ENCODE results near the gene GPATCH1.

The GPATCH1 gene

DNA sequence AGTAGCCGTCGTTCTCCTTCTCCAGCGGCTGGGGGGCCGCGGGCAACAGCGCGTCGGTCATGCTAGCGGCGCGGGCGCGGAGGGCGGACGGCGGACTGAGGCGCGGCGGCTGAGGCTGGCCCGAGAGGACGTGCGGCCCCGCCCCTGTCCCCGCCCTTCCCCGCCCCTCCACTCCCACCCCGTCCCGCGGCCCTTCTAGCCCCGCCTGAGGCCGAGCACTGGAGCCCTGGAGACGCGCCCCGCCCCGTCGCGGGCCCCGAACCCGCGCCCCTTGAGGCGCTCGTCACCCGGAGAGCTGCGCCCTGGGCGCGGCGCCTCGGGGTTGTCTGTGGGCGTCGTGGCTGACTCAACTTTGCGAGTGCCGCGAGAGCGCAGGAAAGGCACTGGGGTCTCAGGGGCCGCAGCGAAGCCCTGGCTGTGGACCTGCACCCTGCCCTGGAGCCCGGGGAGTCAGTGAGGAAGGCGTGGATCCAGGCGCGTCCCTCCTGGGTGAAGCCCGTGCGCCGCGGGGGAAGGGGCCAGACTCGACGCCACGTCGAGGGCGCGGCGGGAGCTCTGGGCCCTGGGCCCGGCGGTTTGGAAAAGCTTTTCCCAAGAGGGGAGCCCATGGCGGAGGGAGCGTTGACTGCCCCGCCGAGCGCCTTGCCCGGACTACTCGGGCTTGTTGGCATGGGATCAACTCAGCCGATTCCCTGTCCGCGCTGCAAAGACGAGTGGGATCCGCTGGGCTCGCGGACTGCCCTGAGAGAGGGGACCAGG, 16.0 kb upstream of the GPATCH1 start, which contains the start of gene RHPN2:
RHPN2 (minus strand) TSS at position 97 of the 759 bp plus-strand sequence; CDS start at position 61, 36 bp downstream.
- Histone ChIP-seq H3K4me3 (ENCODE audit: low read depth in 1 of 2, low read length in 2 of 2) (peak within 1 kb of the TSS; percentile 44 to 60), H3K9me3 (ENCODE audit: control insufficient read depth in 1 of 2, low read length in 2 of 2) (no peaks in the 10 kb centered on the region), H3K27ac (ENCODE audit: low read length) (peak within 1 kb of the TSS; percentile 56), H3K4me1 (ENCODE audit: control insufficient read depth in 1 of 2, insufficient read depth in 2 of 2, low read length in 2 of 2) (peaks cover 0 to 13% of the 10 kb centered on the region in 2 donors), H3K36me3 (ENCODE audit: control insufficient read depth in 1 of 2, insufficient read depth in 2 of 2, low read length in 2 of 2) (no peaks in the 10 kb centered on the region), H3K27me3 (ENCODE audit: low read depth, low read length) (no peaks in the 10 kb centered on the region)

- no peaks in the 10 kb centered on the region for H3K27me3 ChIP-seq (ENCODE audit: low read depth, low read length)
These were observed 14.4 kb upstream of the GPATCH1 start for GRCh38 chr19:33066543-33066942.

GRCh38 chr19:33067121-33067520, 13.9 kb upstream of the GPATCH1 start:
- Histone ChIP-seq H3K4me1 (ENCODE audit: control insufficient read depth in 1 of 2, insufficient read depth in 2 of 2, low read length in 2 of 2) (peaks cover 0 to 13% of the 10 kb centered on the region in 2 donors), H3K27me3 (ENCODE audit: low read depth, low read length) (no peaks in the 10 kb centered on the region), H3K27ac (ENCODE audit: low read length) (no peak overlapping the region), H3K36me3 (ENCODE audit: control insufficient read depth in 1 of 2, insufficient read depth in 2 of 2, low read length in 2 of 2) (no peaks in the 10 kb centered on the region), H3K4me3 (ENCODE audit: low read depth in 1 of 2, low read length in 2 of 2) (no peak overlapping the region), H3K9me3 (ENCODE audit: control insufficient read depth in 1 of 2, low read length in 2 of 2) (no peaks in the 10 kb centered on the region)

More at GRCh38 chr19:33066543-33066942, 14.4 kb upstream of the GPATCH1 start:
- Histone ChIP-seq H3K27ac (ENCODE audit: low read length) (no peak overlapping the region), H3K4me3 (ENCODE audit: low read depth in 1 of 2, low read length in 2 of 2) (no peak overlapping the region), H3K4me1 (ENCODE audit: control insufficient read depth in 1 of 2, insufficient read depth in 2 of 2, low read length in 2 of 2) (peaks cover 0 to 13% of the 10 kb centered on the region in 2 donors), H3K36me3 (ENCODE audit: control insufficient read depth in 1 of 2, insufficient read depth in 2 of 2, low read length in 2 of 2) (no peaks in the 10 kb centered on the region), H3K9me3 (ENCODE audit: control insufficient read depth in 1 of 2, low read length in 2 of 2) (no peaks in the 10 kb centered on the region)

- H3K27ac ChIP-seq (ENCODE audit: low read length), result no peak overlapping the region
- H3K4me1 ChIP-seq (ENCODE audit: control insufficient read depth in 1 of 2, insufficient read depth in 2 of 2, low read length in 2 of 2), result no peaks in the 10 kb centered on the region
- H3K36me3 ChIP-seq (ENCODE audit: control insufficient read depth in 1 of 2, insufficient read depth in 2 of 2, low read length in 2 of 2), result no peaks in the 10 kb centered on the region
- no peak overlapping the region for H3K4me3 ChIP-seq (ENCODE audit: low read depth in 1 of 2, low read length in 2 of 2)
- no peaks in the 10 kb centered on the region for H3K27me3 ChIP-seq (ENCODE audit: low read depth, low read length)
- H3K9me3 ChIP-seq (ENCODE audit: control insufficient read depth in 1 of 2, low read length in 2 of 2), result no peaks in the 10 kb centered on the region
These were observed 9.1 kb upstream of the GPATCH1 start for GRCh38 chr19:33071887-33072286.

- Histone ChIP-seq H3K4me1 (ENCODE audit: control insufficient read depth in 1 of 2, insufficient read depth in 2 of 2, low read length in 2 of 2) (no peaks in the 10 kb centered on the region), H3K36me3 (ENCODE audit: control insufficient read depth in 1 of 2, insufficient read depth in 2 of 2, low read length in 2 of 2) (no peaks in the 10 kb centered on the region), H3K4me3 (ENCODE audit: low read depth in 1 of 2, low read length in 2 of 2) (no peak overlapping the region), H3K27ac (ENCODE audit: low read length) (no peak overlapping the region), H3K27me3 (ENCODE audit: low read depth, low read length) (no peaks in the 10 kb centered on the region), H3K9me3 (ENCODE audit: control insufficient read depth in 1 of 2, low read length in 2 of 2) (no peaks in the 10 kb centered on the region)
These were observed 5.5 kb upstream of the GPATCH1 start for GRCh38 chr19:33075519-33075918.

DNA sequence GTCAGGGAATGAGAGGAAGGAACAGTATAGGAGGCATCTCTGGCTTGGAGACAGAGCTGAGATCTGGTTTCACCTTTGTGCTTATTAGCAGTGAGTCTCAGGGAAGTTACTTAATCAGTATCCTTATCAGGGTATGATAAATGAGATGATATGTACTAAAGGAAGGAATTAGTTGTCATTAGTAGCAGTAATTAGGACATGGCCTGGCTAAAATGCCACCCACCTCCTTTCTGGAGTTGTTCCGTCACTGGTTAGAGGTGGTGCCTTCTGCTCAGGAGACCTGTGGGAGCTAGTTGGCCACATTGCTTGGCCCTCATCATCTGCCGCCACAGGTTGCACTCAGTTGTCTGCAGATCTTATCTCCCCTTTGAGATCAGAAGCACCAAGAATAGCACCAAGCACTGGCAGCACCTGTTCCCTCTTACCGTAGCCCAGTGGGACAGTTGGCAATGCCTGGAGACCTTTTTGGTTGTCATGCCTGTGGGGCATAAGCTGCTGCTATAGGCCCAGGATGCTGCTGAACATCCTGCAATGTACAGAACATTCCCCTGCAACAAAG, 4.7 kb downstream of the GPATCH1 start:
- no peaks in the 10 kb centered on the region for H3K9me3 ChIP-seq (ENCODE audit: control insufficient read depth in 1 of 2, low read length in 2 of 2)
- H3K4me3 ChIP-seq (ENCODE audit: low read depth in 1 of 2, low read length in 2 of 2), result no peak overlapping the region
- H3K4me1 ChIP-seq (ENCODE audit: control insufficient read depth in 1 of 2, insufficient read depth in 2 of 2, low read length in 2 of 2), result peaks cover 0 to 12% of the 10 kb centered on the region in 2 donors
- no peaks in the 10 kb centered on the region for H3K27me3 ChIP-seq (ENCODE audit: low read depth, low read length)
- H3K27ac ChIP-seq (ENCODE audit: low read length), result no peak overlapping the region
- peaks cover 7 to 24% of the 10 kb centered on the region in 2 donors for H3K36me3 ChIP-seq (ENCODE audit: control insufficient read depth in 1 of 2, insufficient read depth in 2 of 2, low read length in 2 of 2)

DNA sequence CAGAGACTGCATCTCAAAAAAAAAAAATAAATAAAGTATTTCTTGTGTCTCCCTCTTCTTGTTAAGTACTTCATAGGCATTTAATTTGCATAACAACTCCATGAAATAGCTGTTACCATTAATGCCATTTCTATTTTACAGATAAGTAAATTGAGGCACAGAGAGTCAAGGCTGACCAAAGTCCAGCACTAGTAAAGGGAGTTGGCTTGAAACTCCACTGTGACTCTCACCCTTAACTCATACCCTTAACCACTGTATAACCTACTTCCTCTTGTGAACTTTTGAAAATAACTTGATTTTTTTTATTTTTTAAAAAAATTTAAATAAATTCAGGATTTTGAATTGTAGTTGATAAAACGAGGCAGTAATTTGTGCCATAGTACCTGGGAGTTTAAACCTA, 6.0 kb downstream of the GPATCH1 start:
- Histone ChIP-seq H3K36me3 (ENCODE audit: control insufficient read depth in 1 of 2, insufficient read depth in 2 of 2, low read length in 2 of 2) (peaks cover 17 to 35% of the 10 kb centered on the region in 2 donors), H3K4me3 (ENCODE audit: low read depth in 1 of 2, low read length in 2 of 2) (no peak overlapping the region), H3K27ac (ENCODE audit: low read length) (no peak overlapping the region), H3K4me1 (ENCODE audit: control insufficient read depth in 1 of 2, insufficient read depth in 2 of 2, low read length in 2 of 2) (peaks cover 0 to 6% of the 10 kb centered on the region in 2 donors), H3K9me3 (ENCODE audit: control insufficient read depth in 1 of 2, low read length in 2 of 2) (no peaks in the 10 kb centered on the region), H3K27me3 (ENCODE audit: low read depth, low read length) (no peaks in the 10 kb centered on the region)

- Histone ChIP-seq H3K4me1 (ENCODE audit: control insufficient read depth in 1 of 2, insufficient read depth in 2 of 2, low read length in 2 of 2) (no peaks in the 10 kb centered on the region), H3K27ac (ENCODE audit: low read length) (no peak overlapping the region), H3K27me3 (ENCODE audit: low read depth, low read length) (no peaks in the 10 kb centered on the region), H3K36me3 (ENCODE audit: control insufficient read depth in 1 of 2, insufficient read depth in 2 of 2, low read length in 2 of 2) (peaks cover 31 to 52% of the 10 kb centered on the region in 2 donors), H3K9me3 (ENCODE audit: control insufficient read depth in 1 of 2, low read length in 2 of 2) (no peaks in the 10 kb centered on the region), H3K4me3 (ENCODE audit: low read depth in 1 of 2, low read length in 2 of 2) (no peak overlapping the region)
These were observed 8.0 kb downstream of the GPATCH1 start for GRCh38 chr19:33089010-33089409.

- Histone ChIP-seq H3K9me3 (ENCODE audit: control insufficient read depth in 1 of 2, low read length in 2 of 2) (no peaks in the 10 kb centered on the region), H3K36me3 (ENCODE audit: control insufficient read depth in 1 of 2, insufficient read depth in 2 of 2, low read length in 2 of 2) (peaks cover 38 to 63% of the 10 kb centered on the region in 2 donors), H3K27me3 (ENCODE audit: low read depth, low read length) (no peaks in the 10 kb centered on the region), H3K4me1 (ENCODE audit: control insufficient read depth in 1 of 2, insufficient read depth in 2 of 2, low read length in 2 of 2) (no peaks in the 10 kb centered on the region), H3K4me3 (ENCODE audit: low read depth in 1 of 2, low read length in 2 of 2) (no peak overlapping the region), H3K27ac (ENCODE audit: low read length) (no peak overlapping the region)
These were observed 9.2 kb downstream of the GPATCH1 start for GRCh38 chr19:33090179-33090578.

- no peak overlapping the region for H3K27ac ChIP-seq (ENCODE audit: low read length)
- no peaks in the 10 kb centered on the region for H3K27me3 ChIP-seq (ENCODE audit: low read depth, low read length)
- peaks cover 61 to 87% of the 10 kb centered on the region in 2 donors for H3K36me3 ChIP-seq (ENCODE audit: control insufficient read depth in 1 of 2, insufficient read depth in 2 of 2, low read length in 2 of 2)
- no peaks in the 10 kb centered on the region for H3K9me3 ChIP-seq (ENCODE audit: control insufficient read depth in 1 of 2, low read length in 2 of 2)
- no peaks in the 10 kb centered on the region for H3K4me1 ChIP-seq (ENCODE audit: control insufficient read depth in 1 of 2, insufficient read depth in 2 of 2, low read length in 2 of 2)
- H3K4me3 ChIP-seq (ENCODE audit: low read depth in 1 of 2, low read length in 2 of 2), result no peak overlapping the region
These were observed 12.6 kb downstream of the GPATCH1 start for GRCh38 chr19:33093420-33094210.

DNA sequence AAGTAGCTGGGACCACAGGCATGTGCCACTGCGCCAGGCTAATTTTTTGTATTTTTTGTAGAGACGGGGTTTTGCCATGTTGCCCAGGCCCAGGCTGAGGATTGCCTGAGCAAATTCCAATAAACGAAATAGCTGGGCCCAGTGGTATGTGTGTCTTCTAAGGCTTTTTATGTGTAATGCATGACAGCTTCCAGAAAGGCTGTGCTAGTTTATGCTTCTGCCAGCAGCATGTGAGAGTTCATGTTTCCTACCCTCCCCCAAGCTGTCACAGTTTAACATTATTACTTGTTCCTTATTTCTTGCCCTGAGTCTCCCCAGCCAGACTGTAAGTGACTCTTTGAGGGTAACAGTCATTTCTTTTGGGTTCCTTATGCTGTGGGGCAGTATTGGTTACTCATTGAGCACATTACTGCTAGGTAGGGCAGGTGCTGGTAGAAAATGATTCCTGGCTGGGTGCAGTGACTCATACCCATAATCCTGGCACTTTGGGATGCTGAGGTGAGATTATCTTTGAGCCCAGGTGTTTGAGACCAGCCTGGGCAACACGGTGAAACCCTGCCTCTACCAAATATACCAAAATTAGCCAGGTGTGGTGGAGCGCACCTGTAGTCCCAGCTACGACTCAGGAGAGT, 13.6 kb downstream of the GPATCH1 start:
- Histone ChIP-seq H3K27ac (ENCODE audit: low read length) (no peak overlapping the region), H3K4me1 (ENCODE audit: control insufficient read depth in 1 of 2, insufficient read depth in 2 of 2, low read length in 2 of 2) (no peaks in the 10 kb centered on the region), H3K27me3 (ENCODE audit: low read depth, low read length) (no peaks in the 10 kb centered on the region), H3K9me3 (ENCODE audit: control insufficient read depth in 1 of 2, low read length in 2 of 2) (no peaks in the 10 kb centered on the region), H3K4me3 (ENCODE audit: low read depth in 1 of 2, low read length in 2 of 2) (no peak overlapping the region), H3K36me3 (ENCODE audit: control insufficient read depth in 1 of 2, insufficient read depth in 2 of 2, low read length in 2 of 2) (peaks cover 62 to 81% of the 10 kb centered on the region in 2 donors)
